Stimulated activated CD8-positive, alpha-beta memory T cell treated with anti-CD3 and anti-CD28 coated beads, Interleukin-12 subunit alpha, Interleukin-12 subunit beta, amount 100 ng/mL, for 4 hours (primary cell): ENCODE measurements around the gene HCFC1.

Source experiments
- DNase-seq: peaks from one replicate; pipeline ENCODE4 v3.0.0-alpha.2; 2020; ENCODE audit warnings: low read depth

The HCFC1 gene

GRCh38 chrX:153902385-153902784 is 69.2 kb downstream of the HCFC1 start:
- no peak for DNase-seq

GRCh38 chrX:153901753-153902140 is 69.9 kb downstream of the HCFC1 start:
- DNase-seq = no peak

- no peak for DNase-seq
Observed at GRCh38 chrX:153900831-153901752, 70.5 kb downstream of the HCFC1 start.

- no peak for DNase-seq
Observed at GRCh38 chrX:153897899-153898298, 73.7 kb downstream of the HCFC1 start.
